ENCODE measurements around the gene SLMAP.
"Not testable (repeated sequence)": the region's sequence is repeated elsewhere in the genome, so short reads cannot be mapped to it uniquely, and the experiment has no call there.

The SLMAP gene

GRCh38 chr3:57832486-57832885, 76.4 kb downstream of the SLMAP start:
- DNase-seq: no peak

DNA sequence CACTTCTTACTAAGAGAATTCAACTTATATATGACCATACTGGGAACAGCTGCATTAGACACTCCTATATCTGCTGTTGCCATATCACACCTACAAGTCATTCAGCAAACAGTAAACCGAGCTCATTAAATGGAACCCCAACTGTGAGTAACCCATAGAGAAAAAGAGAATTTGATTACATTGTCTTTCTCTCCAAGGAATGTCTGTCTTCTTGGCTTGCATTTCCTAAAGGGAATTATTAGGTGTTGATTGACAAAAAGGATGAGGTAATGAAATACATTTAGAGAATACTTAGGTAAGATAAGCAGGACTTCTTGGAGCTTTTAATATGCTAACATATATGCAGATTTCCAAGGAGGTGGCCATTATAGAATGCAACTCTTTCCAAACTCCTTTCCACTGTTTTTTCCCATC, 76.8 kb downstream of the SLMAP start:
- DNase-seq: no peak

- DNase-seq: no peak
These were observed 77.7 kb downstream of the SLMAP start for GRCh38 chr3:57833763-57834162.

DNA sequence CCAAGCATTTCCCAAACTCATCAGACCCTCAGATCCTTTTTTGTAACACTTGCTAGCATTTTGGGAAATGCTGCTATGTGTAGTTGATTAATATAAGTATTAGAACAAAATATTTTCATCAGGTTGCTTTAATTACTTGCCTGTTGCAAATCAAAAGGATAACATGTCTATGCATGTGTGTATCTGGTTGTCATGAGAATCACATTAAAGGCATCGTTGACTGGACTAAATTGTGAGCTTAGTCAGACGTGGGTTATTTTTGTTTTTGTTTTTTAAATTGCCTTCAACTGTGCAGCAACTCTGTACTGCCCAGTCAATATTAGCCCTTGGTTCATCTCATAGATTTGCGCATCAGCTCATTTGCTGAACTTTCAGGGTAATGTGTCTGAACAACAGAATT, 81.6 kb downstream of the SLMAP start:
- DNase-seq: no peak

- no peak for DNase-seq
These were observed 82.5 kb downstream of the SLMAP start for GRCh38 chr3:57838627-57839026.

DNA sequence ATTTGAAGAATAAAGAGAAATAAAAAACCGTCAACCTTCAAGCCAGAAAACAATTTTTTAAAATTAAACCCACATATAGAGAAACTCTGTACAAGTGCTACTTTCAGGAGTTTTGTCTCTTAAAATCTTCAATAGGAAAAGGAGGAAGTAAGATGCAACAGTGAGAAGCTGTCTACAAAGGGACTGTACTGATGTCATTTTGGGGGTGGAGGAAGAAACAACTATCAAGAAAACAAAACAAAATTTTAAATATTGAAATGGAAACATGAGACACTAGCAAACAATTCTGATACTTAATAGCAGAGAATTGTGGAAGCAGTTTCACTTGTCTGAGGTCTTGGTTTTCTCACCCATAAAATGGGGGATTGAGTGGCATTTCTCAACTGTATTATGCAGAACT, 84.4 kb downstream of the SLMAP start:
- no peak for DNase-seq

GRCh38 chr3:57841818-57842217, 85.7 kb downstream of the SLMAP start:
- DNase-seq: no peak

GRCh38 chr3:57848177-57848738, 92.1 kb downstream of the SLMAP start:
- no peak for DNase-seq

DNA sequence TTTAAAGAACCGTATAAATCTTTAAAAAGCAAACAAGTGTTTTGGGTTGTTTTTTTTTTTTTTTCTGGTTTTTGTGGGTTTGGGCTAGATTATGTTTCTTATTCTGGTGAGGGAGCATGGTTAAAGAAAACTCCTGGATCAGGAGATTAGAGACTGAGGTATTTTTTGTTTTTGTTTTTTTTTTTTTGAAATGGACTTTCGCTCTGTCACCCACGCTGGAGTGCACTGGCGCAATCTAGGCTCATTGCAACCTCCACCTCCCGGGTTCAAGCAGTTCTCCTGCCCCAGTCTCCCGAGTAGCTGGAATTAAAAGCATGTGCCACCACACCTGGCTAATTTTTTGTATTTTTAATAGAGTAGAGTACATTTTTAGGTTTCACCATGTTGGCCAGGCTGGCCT, 95.2 kb downstream of the SLMAP start:
- DNase-seq: no peak

DNA sequence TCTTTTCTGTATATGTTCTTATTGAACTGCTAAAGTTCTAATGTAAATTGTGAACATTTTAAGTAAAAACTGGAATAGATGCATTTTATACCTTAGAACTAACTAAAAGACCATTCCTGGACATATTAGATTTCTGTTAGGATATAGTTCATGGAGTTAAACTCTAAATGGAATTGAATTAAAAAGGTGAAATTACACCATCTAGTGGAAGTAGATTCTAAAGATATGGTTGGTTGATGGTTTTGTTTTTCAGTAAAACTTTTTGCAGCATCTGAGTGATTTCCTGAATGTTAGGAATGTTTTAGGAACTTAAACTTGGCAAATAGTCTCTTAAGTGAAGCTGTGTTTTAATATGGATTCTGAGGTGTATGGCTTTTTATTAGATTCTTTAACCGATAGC, 96.8 kb downstream of the SLMAP start:
- DNase-seq: no peak

- no peak for DNase-seq
These were observed 99.2 kb downstream of the SLMAP start for GRCh38 chr3:57855281-57855680.

GRCh38 chr3:57855943-57856342, 99.8 kb downstream of the SLMAP start:
- no peak for DNase-seq

DNA sequence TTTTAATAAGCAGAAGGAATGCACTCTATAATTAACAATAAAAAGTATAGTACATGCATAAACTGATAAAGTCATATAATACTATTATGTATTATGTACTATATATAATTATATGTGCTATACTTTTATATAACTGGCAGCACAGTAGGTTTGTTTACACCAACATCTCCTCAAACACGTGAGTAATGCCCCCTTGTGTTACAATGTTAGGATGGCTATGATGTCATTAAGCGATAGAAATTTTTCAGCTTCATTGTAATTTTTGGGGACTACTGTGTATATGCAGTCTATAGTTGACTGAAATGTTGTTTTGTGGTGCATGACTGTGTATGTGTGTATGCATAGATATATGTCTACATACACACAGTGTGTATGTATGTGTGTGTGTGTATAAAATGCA, 100.6 kb downstream of the SLMAP start:
- no peak for DNase-seq

- no peak for DNase-seq
These were observed 106.8 kb downstream of the SLMAP start for GRCh38 chr3:57862894-57863293.

GRCh38 chr3:57863380-57863779, 107.3 kb downstream of the SLMAP start:
- DNase-seq: no peak

GRCh38 chr3:57864853-57865252, 108.7 kb downstream of the SLMAP start:
- no peak for DNase-seq

- not testable (repeated sequence) for DNase-seq
These were observed 113.0 kb downstream of the SLMAP start for GRCh38 chr3:57869110-57869509.

- DNase-seq: no peak
These were observed 116.5 kb downstream of the SLMAP start for GRCh38 chr3:57872606-57873005.

- DNase-seq: no peak
These were observed 120.5 kb downstream of the SLMAP start for GRCh38 chr3:57876632-57877031.

GRCh38 chr3:57877116-57877515, 121.0 kb downstream of the SLMAP start:
- no peak for DNase-seq

DNA sequence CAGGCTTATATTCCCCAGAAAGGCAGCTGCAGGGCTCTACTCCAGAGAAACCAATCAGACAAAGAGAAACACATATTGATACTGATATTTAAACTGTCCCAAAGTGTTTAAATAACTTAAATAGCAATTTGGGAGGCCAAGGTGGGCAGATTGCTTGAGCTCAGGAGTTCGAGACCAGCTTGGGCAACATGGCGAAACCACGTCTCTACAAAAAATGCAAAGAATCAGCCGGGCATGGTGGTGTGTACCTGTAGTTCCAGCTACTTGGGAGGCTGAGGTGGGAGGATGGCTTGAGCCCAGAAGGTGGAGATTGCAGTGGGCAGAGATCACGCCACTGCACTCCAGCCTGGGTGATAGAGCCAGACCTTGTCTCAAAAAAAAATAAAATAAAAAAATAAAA, 128.3 kb downstream of the SLMAP start:
- not testable (repeated sequence) for DNase-seq

GRCh38 chr3:57889807-57890206, 133.7 kb downstream of the SLMAP start:
- DNase-seq: no peak

DNA sequence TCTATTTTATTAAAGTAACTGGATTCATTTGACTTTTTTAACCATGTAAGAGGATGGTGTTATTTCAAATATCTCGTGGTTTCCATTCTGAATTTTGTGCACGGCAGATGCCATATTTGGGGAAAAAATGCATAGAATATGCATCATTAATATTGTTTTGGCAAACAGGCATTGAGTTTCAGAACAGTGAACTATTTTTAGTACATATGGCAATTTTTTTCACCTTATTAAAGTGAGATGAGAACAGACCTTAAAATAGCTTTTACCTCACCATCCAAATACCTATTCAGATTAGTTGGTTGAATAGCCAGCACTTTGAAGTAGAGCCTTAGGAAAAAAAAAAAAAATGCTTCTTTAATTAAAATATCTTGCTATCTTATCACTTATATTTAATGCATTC, 134.8 kb downstream of the SLMAP start:
- no peak for DNase-seq

DNA sequence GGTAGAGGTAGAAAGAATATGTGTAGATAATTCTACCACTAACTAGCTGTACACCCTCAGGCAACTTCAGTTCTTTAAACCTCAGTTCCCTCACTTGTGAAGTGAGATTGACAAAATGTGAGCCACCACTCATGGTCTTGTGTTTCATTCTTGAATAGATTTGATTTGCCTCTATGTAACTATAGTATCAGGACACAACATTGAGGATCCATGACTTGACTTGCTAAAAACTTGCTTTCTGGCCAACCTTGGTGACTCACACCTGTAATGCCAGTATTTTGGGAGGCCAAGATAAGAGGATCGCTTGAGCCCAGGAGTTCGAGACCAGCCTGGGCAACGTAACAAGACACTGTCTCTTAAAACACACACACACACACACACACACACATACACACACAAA, 136.3 kb downstream of the SLMAP start:
- no peak for DNase-seq

DNA sequence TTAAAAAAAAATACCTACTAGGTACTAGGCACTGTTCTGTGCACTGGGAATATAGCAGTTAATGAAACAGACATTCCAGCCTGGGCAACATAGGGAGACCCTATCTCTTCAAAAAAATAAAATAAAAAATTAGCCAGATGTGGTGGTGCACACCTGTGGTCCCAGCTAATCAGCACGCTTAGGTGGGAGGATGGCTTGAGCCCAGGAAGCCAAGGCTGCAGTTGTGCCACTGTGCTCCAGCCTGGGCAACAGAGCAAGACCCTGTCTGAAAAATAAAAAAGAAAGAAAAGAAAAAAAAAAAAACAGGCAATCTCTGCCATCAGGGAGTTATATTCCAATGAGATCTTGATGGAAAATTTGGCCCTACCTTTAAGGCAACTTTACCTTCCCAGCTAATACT, 137.0 kb downstream of the SLMAP start:
- no peak for DNase-seq

DNA sequence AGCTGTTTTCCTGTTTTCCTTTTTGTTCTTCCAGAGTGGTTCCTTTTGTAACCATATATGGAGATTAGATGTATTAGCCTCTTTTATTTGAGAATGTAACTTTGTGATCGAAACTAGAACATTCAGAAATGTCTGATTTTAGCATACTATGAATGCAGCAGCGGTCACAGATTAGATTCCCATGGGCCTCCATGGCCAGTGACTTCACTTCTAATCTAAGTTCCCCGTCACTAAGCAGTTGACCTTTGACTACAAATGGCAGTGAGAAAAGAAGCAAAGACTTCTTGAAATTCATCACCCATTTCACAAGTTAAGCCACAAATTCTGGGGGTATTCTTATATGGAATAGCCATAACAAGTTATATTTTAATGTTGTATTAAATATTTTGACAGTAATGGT, 137.6 kb downstream of the SLMAP start:
- no peak for DNase-seq

All from stimulated activated CD4-positive, alpha-beta T cell treated with anti-CD3 and anti-CD28 coated beads, Interleukin-12 subunit alpha, Interleukin-12 subunit beta, amount 100 ng/mL, for 4 hours (primary cell).